ENCODE data around the gene MAB21L4.

DNA sequence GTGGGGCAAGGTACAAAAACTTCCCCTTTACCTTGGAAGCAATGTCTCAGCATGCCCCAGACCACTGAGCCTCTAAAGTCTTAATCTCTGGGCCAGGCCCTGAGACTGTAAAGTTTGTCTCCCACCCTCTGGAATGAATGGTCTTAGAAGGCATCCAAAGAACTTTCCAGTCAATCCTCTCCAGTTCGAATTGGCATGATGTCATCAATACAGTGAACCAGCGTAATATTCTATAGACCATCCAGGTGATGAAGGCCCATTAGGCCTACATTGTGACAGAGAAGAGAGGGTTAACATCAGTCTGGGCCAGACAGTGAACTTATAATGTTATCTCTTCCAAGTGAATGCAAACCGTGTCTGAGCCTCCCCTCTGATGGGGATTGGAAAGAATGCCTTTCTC, 11.2 kb downstream of the MAB21L4 start:
- TF ChIP-seq EZH2 (IDR thresholded peaks at IDR 0.05; ENCODE audit: insufficient read depth, low read length): no peak
- TF ChIP-seq, protein P1, sequence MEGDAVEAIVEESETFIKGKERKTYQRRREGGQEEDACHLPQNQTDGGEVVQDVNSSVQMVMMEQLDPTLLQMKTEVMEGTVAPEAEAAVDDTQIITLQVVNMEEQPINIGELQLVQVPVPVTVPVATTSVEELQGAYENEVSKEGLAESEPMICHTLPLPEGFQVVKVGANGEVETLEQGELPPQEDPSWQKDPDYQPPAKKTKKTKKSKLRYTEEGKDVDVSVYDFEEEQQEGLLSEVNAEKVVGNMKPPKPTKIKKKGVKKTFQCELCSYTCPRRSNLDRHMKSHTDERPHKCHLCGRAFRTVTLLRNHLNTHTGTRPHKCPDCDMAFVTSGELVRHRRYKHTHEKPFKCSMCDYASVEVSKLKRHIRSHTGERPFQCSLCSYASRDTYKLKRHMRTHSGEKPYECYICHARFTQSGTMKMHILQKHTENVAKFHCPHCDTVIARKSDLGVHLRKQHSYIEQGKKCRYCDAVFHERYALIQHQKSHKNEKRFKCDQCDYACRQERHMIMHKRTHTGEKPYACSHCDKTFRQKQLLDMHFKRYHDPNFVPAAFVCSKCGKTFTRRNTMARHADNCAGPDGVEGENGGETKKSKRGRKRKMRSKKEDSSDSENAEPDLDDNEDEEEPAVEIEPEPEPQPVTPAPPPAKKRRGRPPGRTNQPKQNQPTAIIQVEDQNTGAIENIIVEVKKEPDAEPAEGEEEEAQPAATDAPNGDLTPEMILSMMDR (IDR thresholded peaks at IDR 0.05; ENCODE audit: insufficient read depth, low read depth, low read length): no peak
